Ovary (tissue), 1 donor: ENCODE measurements around the gene TTC16.

Source experiments
- EP300 ChIP-seq: sonication (generic); formaldehyde crosslinking; IDR thresholded peaks from one replicate; pipeline ENCODE4 v1.6.1; 2017; ENCODE audit warnings: antibody characterized with exemption
- POLR2A ChIP-seq: fragments of 450-650 bp; IDR thresholded peaks from one replicate; pipeline ENCODE4 v1.6.1; 2017; ENCODE audit warnings: antibody characterized with exemption, mild to moderate bottlenecking, moderate library complexity

DNA sequence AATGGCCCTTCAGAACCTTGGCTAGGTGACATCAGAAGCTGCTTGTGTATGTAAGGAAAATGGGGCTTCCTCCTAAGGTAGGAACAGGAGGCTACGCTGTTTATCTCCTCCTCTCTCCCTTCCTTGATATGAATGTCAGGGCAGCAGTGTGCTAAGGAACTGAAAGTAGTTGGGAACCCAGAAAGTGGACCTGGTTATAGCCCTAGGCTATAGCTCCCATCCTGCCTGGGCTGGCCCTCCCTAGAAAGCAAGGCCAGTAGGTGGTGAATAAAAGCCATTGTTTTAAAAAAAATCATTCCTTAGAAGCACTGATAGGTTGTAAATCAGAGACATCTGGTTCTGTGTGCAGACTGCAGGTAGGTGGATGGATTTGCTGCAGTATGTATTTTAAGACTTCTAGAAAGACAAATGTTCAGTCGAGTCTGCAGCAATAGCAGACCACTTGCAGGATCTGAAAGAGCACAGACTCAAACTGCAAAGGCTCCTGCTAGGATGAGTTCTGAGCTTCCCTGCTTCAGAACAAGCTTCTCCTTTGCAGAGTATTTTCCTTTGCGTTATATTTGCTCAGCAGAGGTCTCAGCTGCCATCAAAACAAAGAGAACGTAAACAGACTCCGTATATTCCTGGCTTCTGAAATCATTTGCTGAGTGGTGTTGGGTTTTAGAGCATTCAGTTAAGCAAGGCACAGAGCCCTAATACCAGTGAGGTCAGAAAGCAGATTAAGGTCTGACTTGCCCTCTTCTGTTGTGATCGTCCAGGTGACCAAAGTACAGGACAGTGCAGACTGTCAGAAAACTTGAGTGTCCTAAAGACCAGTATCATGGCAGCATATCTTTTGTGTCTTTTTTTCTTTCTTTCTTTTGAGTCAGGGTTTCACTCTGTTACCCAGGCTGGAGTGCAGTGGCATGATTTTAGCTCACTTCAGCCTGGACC, 29.2 kb upstream of the TTC16 start:
- TF ChIP-seq EP300 = no peak
- TF ChIP-seq POLR2A = no peak
